ACC112 (cell line): ENCODE data around the gene OR1L8.

Experiments used
- H2AFZ ChIP-seq: fragments of 200-600 bp; sonication (generic); one replicate; pipeline ENCODE4 v1.6.0; 2017; ENCODE audit warnings: antibody characterized with exemption, low read length; ENCODE audit not compliant: unreplicated experiment
- H3K27ac ChIP-seq: fragments of 200-600 bp; sonication (generic); 2 replicates; pipeline ENCODE4 v1.5.1; 2014; ENCODE audit warnings: low read depth, mild to moderate bottlenecking, antibody characterized with exemption, low read length, moderate library complexity
- H3K27me3 ChIP-seq: fragments of 200-600 bp; sonication (generic); 2 replicates; pipeline ENCODE4 v1.6.1; 2014; ENCODE audit warnings: mild to moderate bottlenecking, antibody characterized with exemption, low read length, moderate library complexity, mixed read lengths; ENCODE audit not compliant: insufficient read depth
- H3K36me3 ChIP-seq: fragments of 200-600 bp; sonication (generic); 2 replicates; pipeline ENCODE4 v1.6.1; 2016; ENCODE audit warnings: mild to moderate bottlenecking, antibody characterized with exemption, low read length, moderate library complexity, mixed read lengths; ENCODE audit not compliant: insufficient read depth
- H3K4me1 ChIP-seq: fragments of 200-600 bp; sonication (generic); one replicate; pipeline ENCODE4 v1.6.1; 2016; ENCODE audit warnings: low read length, mixed read lengths; ENCODE audit not compliant: insufficient read depth, unreplicated experiment, control insufficient read depth
- H3K4me3 ChIP-seq: fragments of 200-600 bp; sonication (generic); 2 replicates; pipeline ENCODE4 v1.5.1; 2014; ENCODE audit warnings: mild to moderate bottlenecking, low read depth, low read length
- H3K79me2 ChIP-seq: fragments of 200-600 bp; sonication (generic); one replicate; pipeline ENCODE4 v1.6.0; 2016; ENCODE audit warnings: low read length; ENCODE audit not compliant: control insufficient read depth, unreplicated experiment, insufficient read depth

Gene OR1L8

DNA sequence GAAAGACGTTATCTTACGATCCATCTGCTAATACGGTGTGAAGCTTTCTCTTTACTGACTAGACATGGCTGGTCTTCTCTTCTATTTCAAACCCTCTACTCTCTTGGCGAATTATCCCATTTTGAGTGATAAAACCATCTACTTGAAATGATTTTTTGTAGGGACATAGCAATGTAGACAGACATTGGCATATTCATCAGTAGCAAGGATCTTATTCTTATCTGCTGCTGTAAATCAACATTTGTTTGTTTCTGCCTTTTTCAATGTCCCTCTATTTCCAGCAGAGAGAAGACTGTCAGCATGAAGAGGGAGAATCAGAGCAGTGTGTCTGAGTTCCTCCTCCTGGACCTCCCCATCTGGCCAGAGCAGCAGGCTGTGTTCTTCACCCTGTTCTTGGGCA is 64.3 kb downstream of the OR1L8 start, which contains the start of gene OR1J4:
TSS of gene OR1J4 (plus strand) at position 301 of the 400 bp plus-strand sequence. CDS start at position 301, 0 bp downstream.
- Histone ChIP-seq H3K36me3 (no peaks in the 10 kb centered on the region), H3K27me3 (peaks cover 60% of the 10 kb centered on the region), H3K79me2 (no peaks in the 10 kb centered on the region), H3K4me1 (no peaks in the 10 kb centered on the region), H2AFZ (no peak within 1 kb of the TSS), H3K4me3 (no peak within 1 kb of the TSS), H3K27ac (no peak within 1 kb of the TSS)

- H3K27ac ChIP-seq = no peak overlapping the region
- H2AFZ ChIP-seq = no peak overlapping the region
- H3K4me3 ChIP-seq = no peak overlapping the region
- H3K79me2 ChIP-seq = no peaks in the 10 kb centered on the region
- H3K36me3 ChIP-seq = no peaks in the 10 kb centered on the region
- H3K27me3 ChIP-seq = peaks cover 66% of the 10 kb centered on the region
- no peaks in the 10 kb centered on the region for H3K4me1 ChIP-seq
Observed at GRCh38 chr9:122518226-122518625, 65.0 kb downstream of the OR1L8 start.
